HUES64 (cell line): ENCODE measurements around the gene GYS1.
"Not testable (repeated sequence)": the region's sequence is repeated elsewhere in the genome, so short reads cannot be mapped to it uniquely, and the experiment has no call there.

Experiments
- H3K27ac ChIP-seq: 2 replicates; pipeline ENCODE4 v1.7.0; 2013; ENCODE audit warnings: low read depth, low read length, inconsistent platforms
- H3K27me3 ChIP-seq: 2 replicates; pipeline ENCODE4 v1.6.1; 2013; ENCODE audit warnings: mild to moderate bottlenecking, low read length; ENCODE audit not compliant: insufficient read depth
- H3K36me3 ChIP-seq: 2 replicates; pipeline ENCODE4 v1.6.1; 2013; ENCODE audit warnings: mild to moderate bottlenecking, low read length; ENCODE audit not compliant: insufficient read depth
- H3K4me1 ChIP-seq: 2 replicates; pipeline ENCODE4 v1.6.1; 2013; ENCODE audit warnings: mild to moderate bottlenecking, low read length, moderate library complexity; ENCODE audit not compliant: insufficient read depth
- H3K4me3 ChIP-seq: 2 replicates; pipeline ENCODE4 v1.5.1; 2013; ENCODE audit warnings: mild to moderate bottlenecking, low read length, moderate library complexity
- H3K9ac ChIP-seq: 2 replicates; pipeline ENCODE4 v1.6.1; 2013; ENCODE audit warnings: mild to moderate bottlenecking, low read depth, low read length
- H3K9me3 ChIP-seq: 2 replicates; pipeline ENCODE4 v1.6.1; 2013; ENCODE audit warnings: low read depth, low read length; ENCODE audit not compliant: insufficient read depth
- WGBS: fragments of 150-250, 120-280 bp; methylation state at CpG from one replicate; pipeline ENCODE4 v1.1.7; 2013; ENCODE audit warnings: missing lambda C conversion rate; 5-methylcytosine and 5-hydroxymethylcytosine counted together

GYS1 gene

GRCh38 chr19:48946463-48947257 lies 46.4 kb downstream of the GYS1 start:
- Histone ChIP-seq H3K9ac (no peak overlapping the region), H3K4me1 (no peaks in the 10 kb centered on the region), H3K9me3 (peaks cover 10% of the 10 kb centered on the region; the same call in 1 of the 2 replicates), H3K36me3 (no peaks in the 10 kb centered on the region), H3K4me3 (no peak overlapping the region), H3K27me3 (no peaks in the 10 kb centered on the region), H3K27ac (no peak overlapping the region)
- 82% methylated on average over 9 of the region's 9 CpGs for WGBS

DNA sequence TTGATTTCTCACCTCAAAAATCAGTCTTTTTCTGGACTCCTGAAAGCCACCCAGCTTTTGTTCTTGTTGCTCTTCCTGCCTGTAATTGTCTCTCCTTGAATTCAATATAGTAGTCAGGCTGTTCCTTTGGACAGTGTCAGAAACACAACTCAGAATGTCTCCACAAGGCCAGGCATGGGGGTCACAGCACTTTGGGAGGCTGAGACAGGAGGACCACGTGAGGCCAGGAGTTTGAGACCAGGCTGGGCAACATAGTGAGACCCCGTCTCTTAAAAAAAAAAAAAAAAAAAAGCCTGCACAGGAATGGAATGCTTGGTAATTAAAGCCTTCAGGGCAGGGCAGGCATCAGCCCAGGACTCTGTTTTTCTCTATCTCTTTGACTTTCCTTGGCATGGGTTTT lies 47.3 kb downstream of the GYS1 start:
- no peak overlapping the region for H3K4me3 ChIP-seq
- no peaks in the 10 kb centered on the region for H3K4me1 ChIP-seq
- H3K9ac ChIP-seq: no peak overlapping the region
- H3K9me3 ChIP-seq: peaks cover 10% of the 10 kb centered on the region; the same call in 1 of the 2 replicates
- no peaks in the 10 kb centered on the region for H3K36me3 ChIP-seq
- WGBS: 95% methylated on average over 2 of the region's 2 CpGs
- no peak overlapping the region for H3K27ac ChIP-seq
- H3K27me3 ChIP-seq: no peaks in the 10 kb centered on the region

DNA sequence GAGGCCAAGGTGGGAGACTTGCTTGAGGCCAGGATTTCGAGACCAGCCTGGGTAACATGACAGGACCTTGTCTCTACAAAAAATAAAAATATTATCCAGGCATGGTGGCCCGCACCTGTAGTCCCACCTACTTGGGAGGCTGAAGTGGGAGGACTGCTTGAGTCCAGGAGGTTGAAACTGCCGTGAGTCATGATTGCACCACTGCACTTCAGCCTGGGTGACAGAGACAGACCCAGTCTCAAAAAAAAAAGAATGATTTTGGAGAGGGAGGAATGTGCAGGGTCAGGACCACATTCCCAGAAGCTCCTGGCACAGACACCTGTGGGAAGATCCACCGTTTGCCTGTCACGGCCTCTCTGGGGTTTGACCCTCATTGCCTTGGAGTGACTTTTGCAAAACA lies 47.7 kb downstream of the GYS1 start:
- Histone ChIP-seq H3K27ac (no peak overlapping the region), H3K27me3 (no peaks in the 10 kb centered on the region), H3K9me3 (peaks cover 10% of the 10 kb centered on the region; the same call in 1 of the 2 replicates), H3K4me1 (no peaks in the 10 kb centered on the region), H3K36me3 (no peaks in the 10 kb centered on the region), H3K4me3 (no peak overlapping the region), H3K9ac (no peak overlapping the region)
- WGBS: 89% methylated on average over 5 of the region's 5 CpGs

DNA sequence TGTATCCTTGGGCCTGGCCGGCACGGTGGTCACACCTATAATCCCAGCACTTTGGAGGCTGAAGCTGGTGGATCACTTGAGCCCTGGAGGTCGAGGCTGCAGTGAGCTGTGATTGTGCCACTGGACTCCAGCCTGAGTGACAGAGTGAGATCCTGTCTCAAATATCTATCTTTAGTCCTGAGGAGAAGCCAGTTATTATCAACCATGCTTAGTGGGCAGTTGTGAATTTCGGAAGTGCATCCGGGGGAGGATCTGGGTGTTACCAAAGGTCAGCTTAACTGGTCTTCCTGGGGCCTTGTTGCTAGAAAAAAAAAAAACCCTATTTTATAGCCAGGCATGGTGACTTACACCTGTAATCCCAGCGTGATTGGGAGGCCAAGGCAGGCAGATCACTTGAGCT lies 50.0 kb downstream of the GYS1 start:
- no peak overlapping the region for H3K4me3 ChIP-seq
- H3K36me3 ChIP-seq: no peaks in the 10 kb centered on the region
- WGBS: 93% methylated on average over 6 of the region's 6 CpGs
- H3K27me3 ChIP-seq: no peaks in the 10 kb centered on the region
- H3K9me3 ChIP-seq: peaks cover 10% of the 10 kb centered on the region; the same call in 1 of the 2 replicates
- H3K9ac ChIP-seq: no peak overlapping the region
- no peak overlapping the region for H3K27ac ChIP-seq
- H3K4me1 ChIP-seq: no peaks in the 10 kb centered on the region

- Histone ChIP-seq H3K9ac (no peak overlapping the region), H3K4me3 (no peak overlapping the region), H3K27me3 (no peaks in the 10 kb centered on the region), H3K36me3 (no peaks in the 10 kb centered on the region), H3K4me1 (no peaks in the 10 kb centered on the region), H3K9me3 (no peaks in the 10 kb centered on the region), H3K27ac (no peak overlapping the region)
- WGBS: 95% methylated on average over 5 of the region's 5 CpGs
Observed at GRCh38 chr19:48940902-48941301, 52.2 kb downstream of the GYS1 start.

GRCh38 chr19:48938256-48938655 lies 54.9 kb downstream of the GYS1 start:
- Histone ChIP-seq H3K27me3 (peaks cover 16% of the 10 kb centered on the region), H3K4me3 (no peak overlapping the region), H3K27ac (no peak overlapping the region), H3K36me3 (no peaks in the 10 kb centered on the region), H3K9ac (no peak overlapping the region), H3K9me3 (no peaks in the 10 kb centered on the region), H3K4me1 (peaks cover 6% of the 10 kb centered on the region; the same call in 1 of the 2 replicates)
- WGBS: 94% methylated on average over 7 of the region's 7 CpGs

DNA sequence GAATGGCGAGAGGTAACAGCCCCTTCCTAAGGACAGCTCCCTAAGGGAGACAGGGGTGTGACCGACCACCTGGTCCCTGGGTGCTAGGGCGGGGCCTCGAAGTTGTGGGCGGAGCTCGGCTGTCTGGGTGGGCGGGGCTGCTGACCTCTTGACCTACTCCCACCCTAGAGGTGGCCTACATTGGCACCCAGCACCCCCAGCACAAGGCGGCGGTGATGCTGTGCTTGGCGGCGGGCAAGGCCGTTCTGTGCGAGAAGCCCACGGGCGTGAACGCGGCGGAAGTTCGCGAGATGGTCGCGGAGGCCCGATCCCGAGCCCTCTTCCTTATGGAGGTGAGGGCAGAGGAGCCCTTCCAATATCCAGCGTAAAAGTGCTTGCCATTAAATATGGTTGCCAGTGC lies 57.2 kb downstream of the GYS1 start:
- 96% methylated on average over 25 of the region's 25 CpGs for WGBS
- no peaks in the 10 kb centered on the region for H3K9me3 ChIP-seq
- peaks cover 10% of the 10 kb centered on the region for H3K4me1 ChIP-seq
- H3K27me3 ChIP-seq: peaks cover 30% of the 10 kb centered on the region
- no peak overlapping the region for H3K27ac ChIP-seq
- H3K9ac ChIP-seq: no peak overlapping the region
- no peak overlapping the region for H3K4me3 ChIP-seq
- H3K36me3 ChIP-seq: no peaks in the 10 kb centered on the region

GRCh38 chr19:48934837-48935236 lies 58.3 kb downstream of the GYS1 start:
- Histone ChIP-seq H3K27me3 (peaks cover 30% of the 10 kb centered on the region), H3K36me3 (no peaks in the 10 kb centered on the region), H3K27ac (no peak overlapping the region), H3K4me3 (no peak overlapping the region), H3K4me1 (peaks cover 10% of the 10 kb centered on the region), H3K9ac (no peak overlapping the region), H3K9me3 (no peaks in the 10 kb centered on the region)
- 83% methylated on average over 19 of the region's 19 CpGs for WGBS

- Histone ChIP-seq H3K4me1 (peaks cover 10% of the 10 kb centered on the region), H3K27ac (no peak within 1 kb of the TSS; the same call in 1 of the 2 replicates), H3K4me3 (peak within 1 kb of the TSS; percentile 58), H3K27me3 (peaks cover 30% of the 10 kb centered on the region), H3K9me3 (no peaks in the 10 kb centered on the region), H3K9ac (peak within 1 kb of the TSS; percentile 34; the same call in 1 of the 2 replicates), H3K36me3 (no peaks in the 10 kb centered on the region)
- WGBS: under 1% methylated on average over 42 of the region's 43 CpGs
Observed at GRCh38 chr19:48933382-48933932, 59.7 kb downstream of the GYS1 start, which contains the start of gene DHDH. TSS of gene DHDH (plus strand) at chr19:48933699. CDS start at chr19:48933722, 23 bp downstream.

DNA sequence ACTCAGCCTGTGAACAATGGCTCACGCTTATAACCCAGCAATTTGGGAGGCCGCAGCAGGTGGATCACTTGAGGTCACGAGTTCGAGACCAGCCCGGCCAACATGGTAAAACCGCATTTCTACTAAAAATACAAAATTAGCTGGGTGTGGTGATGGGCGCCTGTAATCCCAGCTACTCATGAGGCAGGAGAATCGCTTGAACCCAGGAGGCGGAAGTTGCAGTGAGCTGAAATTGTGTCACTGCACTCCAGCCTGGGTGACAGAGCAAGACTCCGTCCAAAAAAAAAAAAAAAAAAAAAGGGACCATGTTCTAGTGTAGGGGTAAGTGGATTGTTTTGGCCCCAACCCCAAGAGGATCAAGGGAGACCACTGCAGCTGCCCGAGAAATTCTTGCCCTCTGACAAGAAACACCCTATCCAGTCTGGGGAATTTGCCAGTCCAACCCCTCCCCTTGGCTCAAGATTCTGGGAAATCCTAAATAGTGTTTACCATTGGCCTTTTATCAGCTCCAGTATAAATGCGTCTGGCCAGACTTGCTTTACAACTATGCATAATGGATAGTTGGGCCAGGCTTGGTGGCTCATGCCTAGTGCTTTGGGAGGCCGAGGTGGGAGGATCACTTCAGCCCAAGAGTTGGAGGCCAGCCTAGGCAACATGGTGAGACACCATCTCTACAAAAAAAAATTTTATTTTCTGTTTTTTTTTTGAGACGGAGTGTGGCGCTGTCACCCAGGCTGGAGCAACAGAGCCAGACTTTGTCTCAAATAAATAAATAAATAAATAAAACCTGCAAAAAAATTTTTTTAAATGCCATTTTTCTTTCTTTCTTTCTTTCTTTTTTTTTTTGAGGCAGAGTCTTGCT lies 64.7 kb downstream of the GYS1 start:
- Histone ChIP-seq H3K27ac (no peak overlapping the region), H3K27me3 (peaks cover 14% of the 10 kb centered on the region), H3K9me3 (no peaks in the 10 kb centered on the region), H3K4me3 (no peak overlapping the region), H3K9ac (no peak overlapping the region), H3K4me1 (peaks cover 4% of the 10 kb centered on the region), H3K36me3 (no peaks in the 10 kb centered on the region)
- 93% methylated on average over 15 of the region's 15 CpGs for WGBS

DNA sequence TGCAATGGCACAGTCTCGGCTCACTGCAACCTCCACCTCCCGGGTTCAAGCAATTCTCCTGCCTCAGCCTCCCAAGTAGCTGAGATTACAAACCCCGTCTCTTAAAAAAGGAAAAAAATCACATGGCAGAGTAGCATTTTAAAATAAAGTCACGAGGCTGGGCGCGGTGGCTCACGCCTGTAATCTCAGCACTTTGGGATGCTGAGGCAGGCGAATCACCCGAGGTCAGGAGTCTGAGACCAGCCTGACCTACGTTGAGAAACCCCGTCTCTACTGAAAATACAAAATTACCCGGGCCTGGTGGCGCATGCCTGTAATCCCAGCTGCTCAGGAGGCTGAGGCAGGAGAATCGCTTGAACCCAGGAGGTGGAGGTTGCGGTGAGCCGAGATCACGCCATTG lies 65.4 kb downstream of the GYS1 start:
- not testable (repeated sequence) for H3K27me3 ChIP-seq, H3K27ac ChIP-seq, H3K9me3 ChIP-seq, H3K36me3 ChIP-seq, H3K4me3 ChIP-seq, H3K4me1 ChIP-seq, H3K9ac ChIP-seq
- WGBS: 94% methylated on average over 16 of the region's 17 CpGs
